ENCODE measurements around the gene LRRC8D. TPM values are rescaled to one million over a fixed set of nuclear protein-coding genes. Genes with fewer than 3 reads are reported as not detected.

LRRC8D gene
- total RNA-seq, 1 experiment from 2014 or later: 37.2 TPM

DNA sequence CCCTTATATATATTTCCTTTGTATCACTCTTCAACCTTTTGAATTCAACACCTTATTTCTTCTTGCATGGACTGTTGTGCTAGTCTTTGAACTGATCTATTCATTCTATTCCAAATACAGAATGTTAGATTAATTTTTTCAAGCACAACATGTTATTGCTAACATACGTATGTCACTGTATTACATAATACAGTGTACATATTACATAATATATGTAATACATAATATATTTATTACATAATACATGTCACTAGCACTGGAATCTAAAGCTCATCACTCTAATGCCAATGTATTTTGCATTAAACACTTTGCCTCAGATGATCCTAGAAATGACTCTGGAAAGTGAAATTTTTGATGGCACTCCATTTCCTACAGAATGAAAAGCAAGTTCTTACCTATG is 59.8 kb downstream of the LRRC8D start:
- no peak overlapping the region for H3K27ac ChIP-seq (ENCODE audit: insufficient read length, low read depth, low read length)
- H3K4me2 ChIP-seq (ENCODE audit: insufficient read depth, insufficient read length, low read length): no peak overlapping the region
- Mint-ChIP-seq H3K27ac (no peak overlapping the region), H3K4me3 (no peak overlapping the region), H3K4me1 (peaks cover 4 to 7% of the 10 kb centered on the region in 2 experiments; a peak in 3 of 4 replicates), H3K27me3 (ENCODE audit: low read depth) (no peaks in the 10 kb centered on the region), H3K9me3 (peaks cover 2 to 4% of the 10 kb centered on the region in 2 experiments; a peak in 3 of 5 replicates), H3K36me3 (ENCODE audit: insufficient read depth in 1 of 3, low read depth in 3 of 3) (peaks cover 31 to 39% (median 37%) of the 10 kb centered on the region in 3 experiments)
- H3K23ac ChIP-seq (ENCODE audit: insufficient read length, low read depth, low read length): no peak overlapping the region
- H3K23me2 ChIP-seq (ENCODE audit: insufficient read length, low read depth, low read length, poor library complexity, severe bottlenecking): no peaks in the 10 kb centered on the region
- H3K4me1 ChIP-seq (ENCODE audit: insufficient read depth, low read length): no peaks in the 10 kb centered on the region; the same call in 1 of the 2 replicates
- H2BK12ac ChIP-seq (ENCODE audit: insufficient read length, low read depth, low read length): no peak overlapping the region
- TF ChIP-seq, protein P1, sequence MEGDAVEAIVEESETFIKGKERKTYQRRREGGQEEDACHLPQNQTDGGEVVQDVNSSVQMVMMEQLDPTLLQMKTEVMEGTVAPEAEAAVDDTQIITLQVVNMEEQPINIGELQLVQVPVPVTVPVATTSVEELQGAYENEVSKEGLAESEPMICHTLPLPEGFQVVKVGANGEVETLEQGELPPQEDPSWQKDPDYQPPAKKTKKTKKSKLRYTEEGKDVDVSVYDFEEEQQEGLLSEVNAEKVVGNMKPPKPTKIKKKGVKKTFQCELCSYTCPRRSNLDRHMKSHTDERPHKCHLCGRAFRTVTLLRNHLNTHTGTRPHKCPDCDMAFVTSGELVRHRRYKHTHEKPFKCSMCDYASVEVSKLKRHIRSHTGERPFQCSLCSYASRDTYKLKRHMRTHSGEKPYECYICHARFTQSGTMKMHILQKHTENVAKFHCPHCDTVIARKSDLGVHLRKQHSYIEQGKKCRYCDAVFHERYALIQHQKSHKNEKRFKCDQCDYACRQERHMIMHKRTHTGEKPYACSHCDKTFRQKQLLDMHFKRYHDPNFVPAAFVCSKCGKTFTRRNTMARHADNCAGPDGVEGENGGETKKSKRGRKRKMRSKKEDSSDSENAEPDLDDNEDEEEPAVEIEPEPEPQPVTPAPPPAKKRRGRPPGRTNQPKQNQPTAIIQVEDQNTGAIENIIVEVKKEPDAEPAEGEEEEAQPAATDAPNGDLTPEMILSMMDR (conservative IDR thresholded peaks at IDR 0.05): no peak
- H4K8ac ChIP-seq (replicated peaks; ENCODE audit: insufficient read length, low read depth, low read length): no peak overlapping the region
- no peak overlapping the region for H3K4ac ChIP-seq (ENCODE audit: low read depth, low read length)
- H2AFZ ChIP-seq (ENCODE audit: low read length): no peak overlapping the region
- no peak overlapping the region for H4K91ac ChIP-seq (ENCODE audit: insufficient read length, low read depth, low read length)
- no peak overlapping the region for H2BK15ac ChIP-seq (ENCODE audit: low read depth, low read length)
- H4K5ac ChIP-seq (ENCODE audit: insufficient read length, low read depth, low read length): no peak overlapping the region
- H3K56ac ChIP-seq (ENCODE audit: insufficient read length, low read depth, low read length): no peak overlapping the region
- no CpG with 5 or more reads among the region's 1 CpG for WGBS (ENCODE audit: extremely low coverage, insufficient read length, low lambda C conversion rate)
- H3K18ac ChIP-seq (ENCODE audit: insufficient read length, low read depth, low read length): no peak overlapping the region
- H2AK5ac ChIP-seq (ENCODE audit: insufficient read length, low read length): no peak overlapping the region
- H4K20me1 ChIP-seq (ENCODE audit: control insufficient read depth, insufficient read depth, insufficient read length): no peaks in the 10 kb centered on the region
- H3K9me3 ChIP-seq (ENCODE audit: control insufficient read depth, low read depth, low read length): peaks cover 6% of the 10 kb centered on the region
- peaks cover 6% of the 10 kb centered on the region for H3K79me1 ChIP-seq (ENCODE audit: insufficient read depth, low read depth, low read length, poor library complexity, severe bottlenecking)
- H3K79me2 ChIP-seq (ENCODE audit: insufficient read depth, low read length): no peaks in the 10 kb centered on the region
- H3K9ac ChIP-seq (ENCODE audit: extremely low read depth, insufficient read length, low read length): no peak overlapping the region
- H3K27me3 ChIP-seq (ENCODE audit: insufficient read depth, low read length): no peaks in the 10 kb centered on the region
- no peak overlapping the region for H3T11ph ChIP-seq (ENCODE audit: low read length)
- H2BK120ac ChIP-seq (ENCODE audit: low read depth, low read length, poor library complexity, severe bottlenecking): no peak overlapping the region
- H2BK5ac ChIP-seq (ENCODE audit: insufficient read length, low read length): no peak overlapping the region
- H2BK20ac ChIP-seq (ENCODE audit: low read depth, low read length, poor library complexity, severe bottlenecking): no peak overlapping the region
- DNase-seq: no peak
- no peak overlapping the region for H3K14ac ChIP-seq (ENCODE audit: insufficient read depth, low read length)

Data from H9 (cell line).